Activated T-cell treated with anti-CD3 and anti-CD28 coated beads, Interleukin-2, amount 50 U/mL, for 48 hours (primary cell): ENCODE data around the gene ADCY7.
"Not testable (repeated sequence)": the region's sequence is repeated elsewhere in the genome, so short reads cannot be mapped to it uniquely, and the experiment has no call there.

Experiments
- DNase-seq, 2 experiments: peaks; one replicate each; pipeline ENCODE4 v3.0.0-alpha.2; 2020

ADCY7 gene

DNA sequence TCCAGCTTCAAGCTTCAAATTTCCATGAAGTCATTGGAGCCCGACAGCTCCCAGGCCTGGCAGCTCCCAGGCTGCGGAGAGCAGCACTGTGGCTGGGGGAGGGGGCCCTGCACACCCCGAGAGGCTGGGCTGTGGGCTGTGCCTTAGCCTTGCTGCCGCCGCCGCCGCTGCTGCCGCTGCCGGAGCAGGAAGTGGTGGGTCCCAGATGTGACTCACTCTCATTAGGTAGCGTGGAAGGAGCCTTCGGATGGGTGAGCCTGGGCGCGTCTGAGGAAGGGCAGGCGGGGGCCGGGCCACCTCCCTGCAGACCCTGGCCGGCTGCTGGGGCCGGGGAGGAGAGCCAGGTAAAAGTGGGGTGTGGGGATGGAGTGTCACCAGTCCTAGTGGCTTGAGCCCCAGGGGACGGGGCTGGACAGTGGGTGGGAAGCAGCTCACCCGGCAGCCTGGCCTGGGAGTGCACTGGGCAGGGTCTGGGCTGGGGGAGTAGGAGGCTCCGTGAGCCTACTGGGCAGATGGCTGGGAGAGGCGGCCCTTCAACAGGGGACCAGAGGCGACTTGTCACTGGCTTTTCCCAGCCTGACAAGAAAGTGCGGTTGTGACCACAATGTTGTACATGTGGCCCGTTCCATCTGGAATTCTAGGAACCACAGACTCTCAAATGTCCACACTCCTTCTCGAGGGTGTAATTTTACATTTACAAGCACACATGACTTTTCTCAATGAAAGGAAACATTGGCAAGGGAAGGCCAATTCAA is at the start of gene ADCY7:
TSS of gene ADCY7 (plus strand) at position 215 of the 755 bp plus-strand sequence. CDS start 21,629 bp downstream, outside the sequence.
- DNase-seq: peak; percentile 86 to 89

DNA sequence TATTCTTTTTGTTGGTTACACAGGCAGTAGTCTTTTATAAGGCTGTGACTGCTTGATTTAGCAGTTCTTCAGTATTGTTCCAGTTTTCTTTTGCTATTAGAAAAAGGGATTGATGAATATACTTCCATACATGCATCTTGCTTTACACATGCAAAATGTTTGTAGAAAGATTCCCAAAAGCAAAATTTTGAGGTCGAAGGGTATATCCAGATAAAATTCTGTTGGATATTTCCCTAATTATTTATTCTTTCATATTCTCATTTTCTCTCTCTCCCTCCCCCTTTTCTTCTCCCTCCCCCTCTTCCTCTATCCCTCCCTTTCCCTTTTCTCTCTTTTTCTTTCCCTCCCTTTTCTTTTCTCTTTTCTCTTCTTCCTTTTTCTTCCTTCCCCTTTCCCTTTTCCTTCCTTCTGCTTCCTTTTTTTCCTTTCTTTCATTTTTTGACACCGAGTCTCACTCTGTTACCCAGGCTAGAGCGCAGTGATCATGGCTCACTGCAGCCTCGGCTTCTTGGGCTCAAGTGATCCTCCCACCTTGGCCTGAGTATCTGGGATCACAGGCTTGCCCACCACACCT is 46.9 kb upstream of the ADCY7 start:
- no peak for DNase-seq

- DNase-seq: no peak
Measured at GRCh38 chr16:50224286-50224685, 42.1 kb upstream of the ADCY7 start.

DNA sequence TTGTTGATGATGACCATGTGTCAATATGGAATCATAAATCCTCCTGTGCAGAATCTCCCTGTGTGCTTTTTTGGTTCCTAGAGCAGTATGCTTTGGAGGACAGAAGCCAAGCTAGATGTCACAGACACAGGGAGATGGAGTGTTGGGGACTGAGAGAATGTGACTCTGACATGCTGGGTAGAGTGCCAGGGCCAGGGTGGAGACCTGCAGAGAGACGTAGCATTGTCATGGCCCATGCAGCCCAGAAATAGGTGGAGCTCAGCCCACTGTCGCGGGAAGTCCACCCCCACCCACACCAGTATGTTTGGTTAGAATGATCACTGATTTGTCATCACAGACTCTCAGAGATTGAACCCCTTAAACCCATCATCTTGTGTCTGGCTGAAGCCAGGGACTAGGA is 39.2 kb upstream of the ADCY7 start:
- no peak for DNase-seq

DNA sequence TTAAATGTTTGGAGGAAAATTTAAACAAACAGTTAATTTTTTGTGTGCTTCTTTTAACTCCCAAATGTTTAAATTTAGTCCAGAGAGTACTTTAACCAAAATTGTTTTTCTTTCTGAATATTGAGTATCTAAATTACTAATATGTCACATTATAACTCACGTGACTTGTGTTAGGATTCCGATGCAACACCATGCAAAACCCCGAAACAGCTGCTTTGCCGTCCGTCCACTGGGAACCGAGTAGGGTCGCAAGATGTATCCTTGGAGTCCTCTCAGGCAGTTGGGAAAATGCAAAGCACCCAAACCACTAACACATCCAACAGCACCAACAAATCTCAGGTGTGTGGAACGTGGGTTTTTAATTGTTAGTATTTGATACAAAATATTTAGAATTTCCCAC is 38.7 kb upstream of the ADCY7 start:
- DNase-seq: no peak

DNA sequence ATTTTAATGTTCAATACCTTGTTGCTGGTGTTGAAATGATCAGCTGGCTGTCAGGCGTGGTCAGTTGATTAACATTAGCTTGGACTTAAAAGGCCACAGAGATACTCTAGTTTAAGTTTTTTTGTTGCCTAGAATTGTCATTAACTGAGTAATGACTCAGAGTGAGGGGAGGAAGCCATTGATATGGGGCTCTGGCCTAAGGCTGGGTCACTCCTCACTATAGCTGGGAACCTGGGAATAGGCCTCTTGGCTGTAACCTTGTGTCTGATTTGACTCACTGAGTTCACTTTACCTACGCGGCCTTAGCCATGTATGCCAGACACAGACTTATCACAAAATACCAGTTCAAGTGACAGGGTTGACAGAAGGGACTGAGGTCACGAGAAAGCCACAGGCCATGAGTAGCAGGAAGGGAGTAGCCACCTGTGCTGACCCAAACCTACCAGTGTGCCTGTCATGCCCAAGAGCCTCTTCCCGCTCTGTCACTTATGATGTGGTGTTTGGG is 37.9 kb upstream of the ADCY7 start:
- no peak for DNase-seq

DNA sequence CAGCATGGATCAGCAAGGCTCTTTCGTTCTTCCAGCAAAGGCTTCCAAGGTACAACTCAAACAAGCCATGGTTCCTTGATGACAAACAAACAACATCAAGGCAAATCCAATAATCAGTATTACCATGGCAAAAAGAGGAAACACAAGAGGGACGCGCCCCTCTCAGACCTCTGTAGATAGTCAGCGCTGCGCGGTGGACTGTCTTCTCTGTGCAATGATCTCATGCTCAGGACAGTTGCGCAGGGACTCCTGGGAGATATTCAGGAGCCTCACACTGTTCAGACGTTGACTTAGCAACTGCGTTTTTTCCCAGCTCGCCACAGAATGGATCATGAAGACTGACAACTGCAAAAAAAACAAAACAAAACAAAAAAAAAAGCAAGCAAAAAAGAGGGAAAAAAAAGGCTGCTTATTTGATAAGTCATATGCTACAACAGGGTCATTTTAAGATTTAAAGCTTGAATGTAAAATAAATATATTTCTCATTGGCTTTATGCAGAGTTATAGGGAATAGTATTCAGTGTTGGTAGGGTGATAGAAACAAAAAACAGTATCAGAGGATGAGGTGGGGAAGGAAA is 37.1 kb upstream of the ADCY7 start:
- DNase-seq: no peak

DNA sequence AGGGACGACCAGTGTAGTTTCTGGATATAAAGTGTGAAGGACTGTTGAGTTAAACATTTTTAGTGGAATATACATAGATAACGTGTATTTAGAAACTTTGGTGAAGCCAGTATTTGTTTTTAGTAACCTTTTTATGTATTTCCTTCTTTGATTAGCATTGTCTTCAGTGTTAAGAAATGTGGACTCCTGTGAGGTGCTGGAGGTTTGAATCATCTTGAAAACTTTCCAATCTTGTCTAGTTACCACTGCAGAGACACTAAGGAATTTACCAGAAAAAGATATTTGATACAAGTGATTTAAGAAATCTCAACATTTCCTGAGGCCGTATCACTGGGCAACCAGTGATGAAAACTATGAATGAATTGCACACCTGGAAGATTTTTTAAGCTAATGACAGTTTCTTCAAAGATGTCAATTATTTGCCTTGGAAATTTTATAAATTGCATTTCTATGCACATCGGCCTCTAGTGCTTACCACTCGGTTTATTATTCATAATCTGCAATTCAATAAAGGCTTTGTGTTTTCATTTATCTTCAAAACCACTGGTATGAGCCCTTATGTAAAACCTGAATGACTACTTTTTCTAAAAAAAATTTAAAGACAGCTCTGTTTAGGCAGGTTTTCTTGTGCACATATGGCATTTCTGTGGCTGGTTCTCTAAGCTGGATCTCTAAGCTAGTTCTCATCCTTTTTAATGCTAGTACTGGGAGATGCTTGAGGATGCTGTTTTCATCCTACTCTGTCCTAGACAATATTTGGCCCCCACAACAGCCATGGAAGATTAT is 31.4 kb upstream of the ADCY7 start:
- DNase-seq: no peak

GRCh38 chr16:50235581-50235980 is 30.8 kb upstream of the ADCY7 start:
- DNase-seq: no peak

- DNase-seq: no peak
Measured at GRCh38 chr16:50238314-50238713, 28.0 kb upstream of the ADCY7 start.

- DNase-seq: no peak
Measured at GRCh38 chr16:50238868-50239301, 27.5 kb upstream of the ADCY7 start.

- not testable (repeated sequence) for DNase-seq
Measured at GRCh38 chr16:50243024-50243423, 23.3 kb upstream of the ADCY7 start.

GRCh38 chr16:50244140-50244503 is 22.2 kb upstream of the ADCY7 start:
- DNase-seq: no peak

GRCh38 chr16:50244504-50245416 is 21.6 kb upstream of the ADCY7 start:
- DNase-seq: no peak

GRCh38 chr16:50245417-50246298 is 20.7 kb upstream of the ADCY7 start:
- peak; percentile 78 to 81 for DNase-seq

DNA sequence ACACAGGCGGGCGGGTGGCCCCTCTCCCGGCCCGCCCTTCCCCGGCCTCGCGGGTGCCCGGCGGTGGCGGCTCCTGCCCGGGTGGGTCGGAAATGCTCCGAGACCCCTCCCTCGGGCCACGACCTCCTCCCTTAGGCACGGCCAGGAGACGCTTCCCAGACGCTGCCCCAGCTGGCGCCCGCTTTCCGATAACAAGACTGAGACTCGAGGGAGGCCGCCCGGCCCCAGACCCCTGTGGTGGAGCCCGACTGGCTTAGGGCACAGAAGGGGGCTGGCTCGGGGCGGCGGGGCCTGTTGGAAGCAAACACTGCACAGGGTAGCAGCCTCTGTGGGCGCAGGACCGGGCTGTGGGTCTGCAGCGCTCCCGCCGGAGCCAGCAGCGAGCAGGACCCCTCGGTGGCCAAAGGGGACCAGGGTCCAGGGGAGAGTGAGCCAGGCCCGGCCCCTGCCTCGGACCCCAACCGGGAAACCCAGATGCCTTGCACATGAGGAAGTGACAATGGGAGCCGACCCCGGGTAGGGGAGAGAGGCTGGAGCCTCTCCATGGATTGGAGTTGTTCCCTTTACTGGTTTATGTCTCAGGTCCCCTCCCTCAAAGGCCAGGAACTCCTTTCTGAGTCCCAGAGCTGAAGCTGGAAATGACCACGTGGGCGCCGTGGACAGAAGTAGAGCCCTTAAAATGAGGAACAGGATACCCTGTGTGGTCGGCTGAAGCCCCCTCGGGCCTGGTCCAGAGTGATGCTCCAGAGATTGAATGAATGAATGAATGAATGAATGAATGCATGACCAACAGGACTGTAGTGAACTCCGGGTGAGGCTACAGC is 19.8 kb upstream of the ADCY7 start:
- peak in 1 of 2 experiments; percentile 44 for DNase-seq

- no peak for DNase-seq
Measured at GRCh38 chr16:50247123-50247905, 19.0 kb upstream of the ADCY7 start.

DNA sequence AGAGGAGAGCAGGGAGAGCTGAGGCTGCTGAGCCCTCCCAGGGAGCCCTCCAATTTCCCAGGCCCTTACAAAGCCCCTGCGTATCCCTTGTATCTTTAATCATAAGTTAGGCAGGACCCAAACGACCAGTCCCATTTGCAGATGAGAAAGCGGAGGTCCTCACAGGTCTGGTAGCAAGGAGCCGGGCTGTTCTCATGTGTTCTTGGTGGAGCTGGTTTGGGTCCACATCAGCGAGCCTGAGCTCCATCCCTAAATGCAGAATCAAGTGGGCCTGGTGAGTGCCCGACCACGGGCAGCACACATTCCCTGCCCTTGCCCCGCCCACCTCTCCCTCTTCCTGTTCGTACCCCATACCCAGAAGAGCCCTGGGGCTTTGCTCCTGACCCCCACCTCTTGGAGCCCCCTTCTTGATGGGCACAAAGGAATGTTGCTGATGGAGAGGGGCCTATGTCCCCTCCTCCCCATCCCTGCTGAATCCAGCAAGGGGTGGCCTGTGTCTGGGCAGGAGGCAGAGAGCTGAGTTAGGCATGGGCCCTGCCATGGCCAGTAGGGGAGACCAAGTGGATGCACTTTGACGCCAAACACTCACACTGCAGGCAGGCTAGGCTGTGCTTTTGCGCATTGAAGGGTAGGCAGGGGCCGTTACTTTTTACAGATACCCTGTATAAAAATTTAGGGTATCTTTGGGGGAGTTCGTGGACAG is 18.3 kb upstream of the ADCY7 start:
- DNase-seq: no peak

- DNase-seq: no peak
Measured at GRCh38 chr16:50248845-50249244, 17.5 kb upstream of the ADCY7 start.
